K562 (cell line): ENCODE data around the gene WWOX. TPM values are rescaled to one million over a fixed set of nuclear protein-coding genes. Genes with fewer than 3 reads are reported as not detected.

Experiments
- CBX2 ChIP-seq: fragments of 200-600 bp; sonication (generic); IDR thresholded peaks from one replicate; pipeline ENCODE4 v1.6.1; 2012; ENCODE audit warnings: mild to moderate bottlenecking, low read length, inconsistent platforms; ENCODE audit not compliant: insufficient read depth, poor library complexity, severe bottlenecking
- CREB3L1 ChIP-seq: fragments of 450-650 bp; IDR thresholded peaks from 2 replicates; pipeline ENCODE4 v1.6.1; 2014; ENCODE audit warnings: low read depth, mild to moderate bottlenecking, moderate library complexity, borderline replicate concordance
- ELK1 ChIP-seq: sonication (generic); formaldehyde crosslinking; IDR thresholded peaks from 2 replicates; pipeline ENCODE4 v1.8.1; 2022; ENCODE audit warnings: missing genetic modification reagents
- FOXJ3 ChIP-seq: sonication (generic); formaldehyde crosslinking; IDR thresholded peaks from 2 replicates; pipeline ENCODE4 v1.4.0; 2020; ENCODE audit warnings: mild to moderate bottlenecking, missing genetic modification reagents
- MITF ChIP-seq: IDR thresholded peaks from 2 replicates; pipeline ENCODE4 v1.6.1; 2014; ENCODE audit warnings: antibody characterized with exemption
- MNT ChIP-seq, 2 experiments: fragments of 450-650 bp; conservative IDR thresholded peaks; 2 replicates each; pipeline ENCODE4 v1.6.1; 2017; ENCODE audit warnings: mild to moderate bottlenecking in 2 of 2, moderate library complexity in 2 of 2
- POLR2AphosphoS5 ChIP-seq: IDR thresholded peaks from 2 replicates; pipeline ENCODE4 v1.6.1; 2011; ENCODE audit warnings: mild to moderate bottlenecking, low read depth, low read length, moderate library complexity; ENCODE audit not compliant: control insufficient read depth, insufficient read depth
- TCF3 ChIP-seq: sonication (generic); formaldehyde crosslinking; IDR thresholded peaks from 2 replicates; pipeline ENCODE4 v1.4.0; 2020; ENCODE audit warnings: mild to moderate bottlenecking, missing genetic modification reagents
- THAP7 ChIP-seq: fragments of 250-450 bp; sonication (Bioruptor Pico); IDR thresholded peaks from 2 replicates; pipeline ENCODE4 v1.5.0; 2021
- TRIM25 ChIP-seq: fragments of 450-650 bp; IDR thresholded peaks from 2 replicates; pipeline ENCODE4 v1.7.0; 2016; ENCODE audit warnings: borderline replicate concordance
- ZKSCAN3 ChIP-seq: fragments of 250-450 bp; sonication (Bioruptor Pico); IDR thresholded peaks from 2 replicates; pipeline ENCODE4 v1.4.0; 2020
- ZNF57 ChIP-seq: fragments of 450-650 bp; formaldehyde crosslinking; IDR thresholded peaks from 2 replicates; pipeline ENCODE4 v1.4.0; 2020; ENCODE audit warnings: mild to moderate bottlenecking, moderate library complexity
- polyA plus RNA-seq, 8 experiments: library from polyadenylated mRNA; depleted of rRNA in 4 of 8; stranded (reverse) in 5 of 8; unstranded in 3 of 8; fragments of >200 nt; fragmentation: Nextera tagmentation in 2 of 8; fragmentation: Illumina TruSeq in 1 of 8; extraction: Ambion mirVana in 2 of 8; extraction: Trizol in 1 of 8; gene quantifications; 2 replicates each; pipeline versions ENCODE4 v1.2.1 to v1.2.3, GENCODE V29; 2011 to 2014; ENCODE audit warnings: inconsistent platforms in 1 of 8, missing spikeins in 1 of 8
- total RNA-seq, 7 experiments: library from RNA; depleted of rRNA in 6 of 7; stranded (reverse); fragments of >200 nt in 6 of 7; fragmentation: Illumina TruSeq in 2 of 7; extraction: Trizol in 2 of 7; gene quantifications; 2 replicates each; pipeline versions ENCODE4 v1.2.1 to v1.2.3, GENCODE V29; 2011 to 2021; ENCODE audit warnings: low replicate concordance in 1 of 7

WWOX gene
- total and polyA plus RNA-seq, 9 of the 15 experiments (the other 6 are each of a cell fraction or from before 2014, with no cell fraction given), result 1.6 to 22.7 (median 8.1) TPM

GRCh38 chr16:79113826-79114225, 1014.4 kb downstream of the WWOX start (continued):
- TF ChIP-seq MNT (conservative IDR thresholded peaks at IDR 0.05) (no peak), TCF3 (CRISPR knock-in tag) (no peak), ZNF57 (CRISPR knock-in tag) (no peak), FOXJ3 (CRISPR knock-in tag) (no peak), ZKSCAN3 (CRISPR knock-in tag) (no peak), ELK1 (CRISPR knock-in tag) (no peak), MITF (no peak), POLR2AphosphoS5 (no peak), CBX2 (no peak), TRIM25 (no peak), CREB3L1 (no peak), THAP7 (CRISPR knock-in tag) (no peak)
